Small intestine (tissue), 7 donors: ENCODE data around the gene SCARF2. TPM values are rescaled to one million over a fixed set of nuclear protein-coding genes. Genes with fewer than 3 reads are reported as not detected.
"Not testable (repeated sequence)": the region's sequence is repeated elsewhere in the genome, so short reads cannot be mapped to it uniquely, and the experiment has no call there.

Source experiments
- DNase-seq, 2 donors: peaks; one replicate each; pipeline versions ENCODE4 v3.0.0 to v3.0.0-alpha.2; 2013
- FAIRE-seq: peaks from 2 replicates; lab custom pipeline; 2012; peaks lifted over from hg19 to GRCh38; lab: Jason Lieb, UNC
- H3K27ac ChIP-seq, 3 donors: one replicate each; pipeline ENCODE4 v1.5.1; 2013; ENCODE audit warnings: low read length in 2 of 3, mild to moderate bottlenecking in 2 of 3, control low read depth in 1 of 3, inconsistent platforms in 1 of 3, low read depth in 1 of 3, moderate library complexity in 1 of 3
- H3K27me3 ChIP-seq, 3 donors: one replicate each; pipeline ENCODE4 v1.6.1; 2013; ENCODE audit warnings: low read length in 3 of 3, inconsistent platforms in 1 of 3; ENCODE audit not compliant: control insufficient read depth in 3 of 3, insufficient read depth in 3 of 3
- H3K36me3 ChIP-seq, 3 donors: one replicate each; pipeline ENCODE4 v1.6.1; 2013; ENCODE audit warnings: low read length in 3 of 3, inconsistent platforms in 1 of 3, low read depth in 1 of 3, mild to moderate bottlenecking in 1 of 3, moderate library complexity in 1 of 3; ENCODE audit not compliant: control insufficient read depth in 3 of 3, insufficient read depth in 2 of 3
- H3K4me1 ChIP-seq, 3 donors: one replicate each; pipeline ENCODE4 v1.6.1; 2013; ENCODE audit warnings: low read length in 2 of 3, inconsistent platforms in 1 of 3, low read depth in 1 of 3, mild to moderate bottlenecking in 1 of 3, moderate library complexity in 1 of 3; ENCODE audit not compliant: control insufficient read depth in 3 of 3, insufficient read depth in 2 of 3
- H3K4me3 ChIP-seq, 3 donors: one replicate each; pipeline ENCODE4 v1.5.1; 2013; ENCODE audit warnings: low read length in 3 of 3, control low read depth in 1 of 3, inconsistent platforms in 1 of 3, low read depth in 1 of 3, mild to moderate bottlenecking in 1 of 3, moderate library complexity in 1 of 3
- H3K9me3 ChIP-seq, 2 donors: one replicate each; pipeline ENCODE4 v1.6.1; 2013; ENCODE audit warnings: low read depth in 1 of 2, low read length in 1 of 2; ENCODE audit not compliant: control insufficient read depth in 2 of 2, insufficient read depth in 1 of 2
- WGBS, 3 donors: extraction: QIAGEN DNeasy Blood & Tissue Kit; methylation state at CpG; one replicate each; pipeline ENCODE4 v1.1.7; 2013; 5-methylcytosine and 5-hydroxymethylcytosine counted together
- polyA plus RNA-seq, 4 donors: library from polyadenylated mRNA; stranded (reverse) in 3 of 4; unstranded in 1 of 4; fragments of 200-250 nt in 3 of 4; fragments of 120-200 nt in 1 of 4; gene quantifications; one replicate each; pipeline versions ENCODE4 v1.2.1 to v1.2.3, GENCODE V29; 2013
- donor health status: healthy with polysubstance abuse.
- donor health status: control.
- donor health status: control.
- donor health status: Bipolar disorder and iron deficiency.
- donor health status: healthy.

Gene SCARF2
- polyA plus RNA-seq, 4 donors: 0.22 to 3.1 (median 1.5) TPM

- FAIRE-seq (no peak), DNase-seq (no peak)
- H3K4me3 ChIP-seq: no peak overlapping the region
- peaks cover 0 to 9% (median 9%) of the 10 kb centered on the region in 3 donors for H3K4me1 ChIP-seq
- no peak overlapping the region for H3K27ac ChIP-seq
- WGBS, 3 donors: 54 to 57% (median 57%) methylated on average over 2 of the region's 2 CpGs
- H3K9me3 ChIP-seq: no peaks in the 10 kb centered on the region
- peaks cover 0 to 12% (median 0%) of the 10 kb centered on the region in 3 donors for H3K36me3 ChIP-seq
- H3K27me3 ChIP-seq: no peaks in the 10 kb centered on the region
Observed at GRCh38 chr22:20395907-20396287, 41.7 kb downstream of the SCARF2 start.

GRCh38 chr22:20395181-20395906, 42.3 kb downstream of the SCARF2 start:
- H3K36me3 ChIP-seq: peaks cover 0 to 7% (median 0%) of the 10 kb centered on the region in 3 donors
- H3K4me3 ChIP-seq: no peak overlapping the region
- WGBS, 3 donors: 74 to 79% (median 78%) methylated on average over 20 of the region's 20 CpGs
- DNase-seq: no peak
- H3K27ac ChIP-seq: no peak overlapping the region
- H3K9me3 ChIP-seq: no peaks in the 10 kb centered on the region
- H3K4me1 ChIP-seq: peaks cover 0 to 9% (median 9%) of the 10 kb centered on the region in 3 donors
- no peak for FAIRE-seq
- H3K27me3 ChIP-seq: no peaks in the 10 kb centered on the region

GRCh38 chr22:20393705-20394476, 43.7 kb downstream of the SCARF2 start, which contains the start of gene ZNF74:
ZNF74 (plus strand) TSS chr22:20394151; CDS start chr22:20394629, 478 bp downstream.
- no peaks in the 10 kb centered on the region for H3K27me3 ChIP-seq
- H3K4me3 ChIP-seq: peak within 1 kb of the TSS; percentile 47 to 87 (median 82)
- peak within 1 kb of the TSS; percentile 76 to 89 (median 77) for H3K27ac ChIP-seq
- peaks cover 0 to 9% (median 9%) of the 10 kb centered on the region in 3 donors for H3K4me1 ChIP-seq
- H3K9me3 ChIP-seq: no peaks in the 10 kb centered on the region
- FAIRE-seq (no peak), DNase-seq (peak; percentile 92 to 95)
- peaks cover 0 to 4% (median 0%) of the 10 kb centered on the region in 3 donors for H3K36me3 ChIP-seq
- 0 to 1% (median 1%) methylated on average over 63 to 71 of the region's 71 CpGs for WGBS, 3 donors

- Histone ChIP-seq H3K4me3 (peak overlapping the region; percentile 27 to 87 (median 82)), H3K9me3 (no peaks in the 10 kb centered on the region), H3K27me3 (no peaks in the 10 kb centered on the region), H3K27ac (peak overlapping the region in 2 of 3 donors; percentile 77 to 89), H3K36me3 (peaks cover 0 to 4% (median 0%) of the 10 kb centered on the region in 3 donors), H3K4me1 (peaks cover 0 to 9% (median 9%) of the 10 kb centered on the region in 3 donors)
- no peak for FAIRE-seq
- 91 to 95% (median 94%) methylated on average over 23 of the region's 23 CpGs for WGBS, 3 donors
- no peak for DNase-seq
Observed at GRCh38 chr22:20392983-20393704, 44.5 kb downstream of the SCARF2 start.

GRCh38 chr22:20392365-20392881, 45.2 kb downstream of the SCARF2 start:
- not testable (repeated sequence) for H3K27me3 ChIP-seq, H3K9me3 ChIP-seq, H3K4me1 ChIP-seq, H3K36me3 ChIP-seq, H3K27ac ChIP-seq, H3K4me3 ChIP-seq, DNase-seq, FAIRE-seq
- 94 to 99% (median 97%) methylated on average over 46 to 53 of the region's 53 CpGs for WGBS, 3 donors

- 77 to 87% (median 86%) methylated on average over 4 of the region's 4 CpGs for WGBS, 3 donors
- H3K4me3 ChIP-seq: no peak overlapping the region
Observed at GRCh38 chr22:20391222-20391621, 46.4 kb downstream of the SCARF2 start.

GRCh38 chr22:20390394-20390907, 47.2 kb downstream of the SCARF2 start:
- Histone ChIP-seq H3K36me3 (no peaks in the 10 kb centered on the region), H3K27me3 (no peaks in the 10 kb centered on the region), H3K4me3 (no peak overlapping the region), H3K27ac (no peak overlapping the region), H3K9me3 (no peaks in the 10 kb centered on the region), H3K4me1 (peaks cover 0 to 9% (median 7%) of the 10 kb centered on the region in 3 donors)
- WGBS, 3 donors: 84 to 93% (median 90%) methylated on average over 5 of the region's 5 CpGs
- FAIRE-seq (no peak), DNase-seq (no peak)

More at GRCh38 chr22:20391222-20391621, 46.4 kb downstream of the SCARF2 start:
- no peaks in the 10 kb centered on the region for H3K9me3 ChIP-seq
- DNase-seq: no peak
- FAIRE-seq: no peak
- peaks cover 0 to 9% (median 9%) of the 10 kb centered on the region in 3 donors for H3K4me1 ChIP-seq
- peaks cover 0 to 2% (median 0%) of the 10 kb centered on the region in 3 donors for H3K36me3 ChIP-seq
- H3K27me3 ChIP-seq: no peaks in the 10 kb centered on the region
- H3K27ac ChIP-seq: no peak overlapping the region
